SKM-1 (cell line): ENCODE data around the gene MBD4.
A peak's percentile ranks its signal among the peaks of the same experiment; 100 is the strongest.
"Not testable (repeated sequence)": the region's sequence is repeated elsewhere in the genome, so short reads cannot be mapped to it uniquely, and the experiment has no call there.

Source experiments
- DNase-seq: peaks from one replicate; lab custom pipeline; 2025; ENCODE audit not compliant: unreplicated experiment; lab: John Stamatoyannopoulos, UW

Gene MBD4

DNA sequence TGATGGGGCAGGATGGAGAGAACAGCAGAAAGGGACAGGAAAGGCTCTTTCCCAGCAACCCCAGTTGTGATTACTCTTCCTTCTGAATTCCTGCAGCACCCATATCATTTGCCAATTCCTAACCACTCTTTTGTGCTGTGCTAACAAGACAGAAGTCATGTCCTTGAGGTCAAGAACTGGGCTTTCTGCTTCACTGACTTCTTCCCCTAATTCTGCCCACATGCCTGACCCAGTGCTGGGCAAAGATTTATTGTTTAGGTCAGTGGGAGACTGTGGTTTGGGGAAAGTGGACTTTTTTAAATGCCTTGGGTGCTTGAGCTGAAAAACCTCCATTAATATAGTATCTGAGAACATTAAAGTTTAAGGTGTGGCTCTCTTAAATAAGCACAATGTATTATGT, 7.1 kb downstream of the MBD4 start:
- DNase-seq, result no peak

DNA sequence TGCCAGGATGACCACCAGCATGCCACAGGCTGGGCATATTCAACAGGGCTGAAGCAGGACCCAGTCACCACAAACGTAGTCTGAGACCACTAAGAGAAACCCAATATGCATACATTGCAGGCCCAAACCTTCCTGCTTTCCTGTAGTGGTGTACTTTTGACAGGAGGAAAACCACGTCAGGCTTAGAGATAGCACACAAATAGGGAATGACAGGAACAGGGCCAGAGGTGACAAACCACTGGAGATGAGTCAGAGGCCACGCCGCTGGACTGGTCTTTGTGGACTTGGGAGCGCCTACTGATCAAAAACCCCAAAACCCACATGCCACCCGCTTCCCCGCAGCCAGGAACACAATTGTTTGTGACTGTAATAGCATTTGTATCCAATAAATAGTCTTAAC, 7.7 kb downstream of the MBD4 start:
- no peak for DNase-seq

DNA sequence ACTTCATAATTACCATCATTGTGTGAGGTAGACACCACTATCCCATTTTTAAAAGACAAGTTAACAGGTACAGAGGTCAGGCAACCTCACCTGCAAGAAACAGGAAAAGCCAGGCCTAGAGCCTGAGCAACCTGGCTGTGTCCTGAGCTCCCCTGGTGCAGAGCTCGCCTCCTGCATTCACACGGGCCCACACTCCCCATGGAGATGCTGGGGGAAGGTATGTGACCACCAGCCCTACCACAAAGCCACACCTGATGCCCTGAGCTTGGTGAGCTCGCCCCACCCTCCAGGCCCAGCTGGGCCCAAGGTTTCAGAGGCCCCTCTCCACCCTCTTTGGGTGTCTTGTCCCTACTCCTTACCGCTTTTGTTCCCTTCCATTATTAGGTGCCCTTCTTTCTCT, 10.1 kb downstream of the MBD4 start:
- no peak for DNase-seq

DNA sequence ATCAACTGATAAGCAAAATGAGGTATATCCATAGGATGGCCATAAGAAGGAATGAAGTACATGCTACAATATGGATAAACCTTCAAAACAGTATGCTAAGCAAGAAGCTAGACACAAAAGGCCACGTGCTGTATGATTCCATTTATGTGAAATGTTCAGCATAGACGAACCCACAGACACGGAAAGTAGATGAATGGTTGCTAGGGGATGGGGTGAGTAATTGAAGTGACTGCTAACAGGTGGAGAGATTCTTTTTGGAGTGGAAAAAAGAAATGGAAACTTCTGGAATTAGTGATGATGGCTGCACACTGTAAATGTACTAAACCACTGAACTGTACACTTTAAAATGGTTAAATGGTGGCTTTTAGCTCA, 10.7 kb downstream of the MBD4 start:
- no peak for DNase-seq

DNA sequence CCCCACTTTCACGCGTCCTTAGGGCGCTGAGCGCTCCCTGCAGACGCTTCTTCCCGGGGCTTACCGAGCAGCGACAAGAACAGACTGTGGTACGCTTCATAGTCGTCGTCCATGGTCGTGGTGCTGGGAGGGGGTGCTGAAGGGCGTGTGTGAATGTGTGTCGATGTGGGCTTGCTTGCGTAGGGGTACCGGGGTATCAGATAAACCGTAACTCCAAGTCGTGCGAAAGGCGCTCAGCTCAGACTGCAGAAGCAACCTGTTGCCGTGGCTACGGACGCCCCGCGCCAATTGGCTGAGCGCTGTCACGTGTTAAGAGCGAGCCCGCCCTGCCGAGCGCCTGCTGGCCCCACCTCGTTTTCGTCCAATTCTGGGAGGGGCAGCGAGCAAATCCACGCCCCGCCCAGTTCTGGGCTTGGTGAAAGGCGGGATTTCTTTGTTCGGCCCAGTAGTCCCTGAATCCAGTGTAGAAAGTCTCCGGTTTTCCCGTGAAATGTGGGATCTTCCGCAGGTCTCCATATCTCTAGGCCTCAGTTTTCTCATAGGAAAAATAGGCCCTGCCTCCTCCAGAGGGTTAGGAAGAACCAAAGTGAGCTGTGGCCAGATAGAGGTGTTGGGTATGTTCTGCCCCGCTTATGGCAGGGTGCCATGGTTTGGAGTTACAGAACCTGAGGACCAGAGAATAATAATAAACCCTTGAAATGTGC, 11.2 kb downstream of the MBD4 start, which contains the start of gene EFCAB12:
Gene EFCAB12 (minus strand): TSS at position 261 of the 704 bp plus-strand sequence. CDS start 148 bp downstream, at position 113.
- DNase-seq, result no peak

DNA sequence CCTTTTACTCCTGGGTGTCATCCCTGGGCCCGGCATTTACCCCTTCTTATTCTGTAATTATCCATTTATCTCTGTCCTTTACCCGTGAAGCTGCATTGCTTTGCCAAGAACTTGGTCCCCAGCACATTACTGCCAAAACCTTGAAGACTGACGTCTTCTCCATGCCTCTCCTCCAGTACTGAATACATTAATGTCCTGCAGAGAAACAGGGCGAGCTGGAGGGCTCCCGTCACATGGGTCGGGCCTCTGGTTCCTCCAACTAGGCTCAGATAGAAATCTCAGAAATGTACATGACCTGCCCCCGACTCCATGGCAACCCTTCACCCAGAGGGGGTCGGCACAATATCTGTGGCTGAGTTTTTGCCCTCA, 11.8 kb downstream of the MBD4 start:
- DNase-seq, result no peak

DNA sequence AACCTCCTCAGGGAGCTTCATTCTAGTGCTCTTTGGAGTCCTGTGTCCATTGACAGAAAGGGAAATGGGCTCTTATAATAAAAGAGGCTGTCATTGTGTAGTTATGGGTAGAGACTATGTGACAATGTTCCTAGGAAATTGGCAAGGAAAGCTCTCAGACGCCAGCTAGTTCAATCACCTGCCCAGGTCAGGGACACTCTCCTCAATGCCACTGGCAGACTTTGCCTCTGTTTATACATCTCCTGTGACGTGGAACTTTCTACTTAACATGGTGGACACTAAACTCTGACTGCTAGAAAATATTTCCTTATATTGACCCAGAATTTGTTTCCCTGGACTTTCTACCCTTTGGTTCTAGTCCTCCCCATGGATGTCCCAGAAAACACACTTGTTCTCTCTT, 14.1 kb downstream of the MBD4 start:
- no peak for DNase-seq

DNA sequence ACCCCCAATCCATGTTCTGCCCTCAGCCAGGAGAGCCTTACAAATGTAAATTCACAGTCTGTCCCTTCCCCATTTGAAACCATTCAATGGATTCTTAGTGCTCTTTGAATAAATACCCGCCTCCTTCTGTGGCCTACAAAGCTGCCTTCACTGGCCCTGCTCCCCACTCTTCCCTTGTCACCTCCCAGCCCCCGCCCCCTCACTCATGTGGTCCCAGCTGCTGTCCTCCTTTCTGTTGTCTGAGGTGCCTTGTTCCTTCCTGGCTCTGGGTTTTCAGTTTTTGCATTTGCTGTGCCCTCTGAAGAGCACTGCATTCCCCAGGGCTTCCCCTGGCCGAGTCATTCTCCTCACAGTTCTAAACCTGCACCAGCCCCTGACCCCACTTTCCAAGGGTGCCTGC, 14.5 kb downstream of the MBD4 start:
- no peak for DNase-seq

DNA sequence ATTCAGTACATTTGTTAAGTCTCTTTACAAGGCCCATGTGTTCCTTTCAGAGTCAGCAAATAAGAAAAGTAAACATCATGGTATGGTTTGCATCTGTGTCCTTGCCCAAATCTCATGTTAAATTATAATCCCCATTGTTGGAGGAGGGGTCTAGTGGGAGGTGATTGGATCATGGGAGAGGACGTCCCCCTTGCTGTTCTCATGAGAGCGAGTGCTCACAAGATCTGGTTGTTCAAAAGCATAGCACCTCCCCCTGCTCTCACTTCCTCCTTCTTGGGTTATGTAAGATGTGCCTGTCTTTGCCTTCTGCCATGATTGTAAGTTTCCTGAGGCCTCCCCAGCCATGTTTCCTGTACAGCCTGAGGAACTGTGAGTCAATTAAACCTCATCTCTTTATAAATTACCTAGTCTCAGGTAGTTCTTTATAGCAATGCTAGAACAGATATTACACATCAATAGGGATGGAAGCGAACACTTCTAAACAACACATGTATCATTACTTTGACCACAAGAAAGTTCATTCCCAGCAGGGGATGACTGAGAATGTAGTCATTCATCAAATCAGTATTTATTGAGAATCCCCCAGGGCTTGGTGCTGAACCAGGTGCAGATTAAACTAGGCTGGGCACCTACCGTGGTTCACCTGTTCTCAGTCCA, 15.4 kb downstream of the MBD4 start:
- DNase-seq, result peak; percentile 73

DNA sequence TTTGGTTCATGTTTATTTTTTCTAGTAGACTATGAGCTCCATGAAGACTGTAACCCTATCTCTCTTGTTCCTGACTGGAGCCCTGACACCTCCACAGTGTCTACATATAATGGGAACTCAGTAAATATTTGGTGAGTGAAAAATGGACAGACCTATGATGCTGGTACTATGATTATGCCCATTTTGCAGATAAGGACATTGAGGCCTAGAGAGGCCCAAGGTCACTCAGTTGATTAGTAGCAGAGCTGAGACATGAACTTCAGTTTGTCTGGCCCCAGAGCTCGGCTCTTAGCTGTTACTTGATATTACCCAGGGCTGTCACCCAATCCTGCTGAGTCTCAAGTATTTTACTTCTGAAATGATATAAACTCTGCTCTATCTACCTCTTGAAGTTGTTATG, 16.9 kb downstream of the MBD4 start:
- DNase-seq, result no peak

DNA sequence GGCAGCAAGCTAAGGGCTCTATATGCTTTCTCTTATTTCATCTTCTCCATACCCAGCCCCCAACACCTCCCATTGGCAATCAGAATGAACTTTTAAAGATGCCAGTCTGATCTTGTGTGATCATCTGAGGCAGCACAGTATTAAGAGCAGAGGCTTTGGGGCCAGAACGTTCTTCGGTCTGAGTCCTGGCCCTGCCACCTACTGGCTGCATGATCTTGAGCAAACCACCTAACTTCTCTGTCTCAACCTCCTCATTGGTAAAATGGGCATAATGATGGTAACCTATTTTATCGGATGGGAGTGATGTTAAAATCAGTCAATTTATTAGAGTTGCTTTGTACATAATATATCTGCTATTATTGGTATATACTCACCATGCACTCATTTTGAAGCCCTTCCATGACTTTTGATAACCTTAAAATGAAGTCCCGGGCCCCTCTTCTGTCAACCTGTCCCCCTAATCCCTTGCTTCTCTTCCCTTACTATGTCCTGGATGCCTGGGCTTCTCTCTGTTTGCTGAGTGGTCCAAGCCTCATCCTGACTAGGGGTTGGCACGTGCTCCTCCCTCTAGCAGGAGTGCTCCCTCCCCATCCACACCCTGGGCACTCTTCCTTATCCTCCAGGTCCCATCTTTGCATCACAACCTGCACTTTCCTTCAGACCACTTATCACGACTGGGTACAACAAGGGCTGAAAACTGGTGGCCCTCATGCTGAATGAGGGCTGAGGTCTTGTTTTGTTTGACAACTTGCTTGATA, 17.6 kb downstream of the MBD4 start:
- DNase-seq, result no peak

DNA sequence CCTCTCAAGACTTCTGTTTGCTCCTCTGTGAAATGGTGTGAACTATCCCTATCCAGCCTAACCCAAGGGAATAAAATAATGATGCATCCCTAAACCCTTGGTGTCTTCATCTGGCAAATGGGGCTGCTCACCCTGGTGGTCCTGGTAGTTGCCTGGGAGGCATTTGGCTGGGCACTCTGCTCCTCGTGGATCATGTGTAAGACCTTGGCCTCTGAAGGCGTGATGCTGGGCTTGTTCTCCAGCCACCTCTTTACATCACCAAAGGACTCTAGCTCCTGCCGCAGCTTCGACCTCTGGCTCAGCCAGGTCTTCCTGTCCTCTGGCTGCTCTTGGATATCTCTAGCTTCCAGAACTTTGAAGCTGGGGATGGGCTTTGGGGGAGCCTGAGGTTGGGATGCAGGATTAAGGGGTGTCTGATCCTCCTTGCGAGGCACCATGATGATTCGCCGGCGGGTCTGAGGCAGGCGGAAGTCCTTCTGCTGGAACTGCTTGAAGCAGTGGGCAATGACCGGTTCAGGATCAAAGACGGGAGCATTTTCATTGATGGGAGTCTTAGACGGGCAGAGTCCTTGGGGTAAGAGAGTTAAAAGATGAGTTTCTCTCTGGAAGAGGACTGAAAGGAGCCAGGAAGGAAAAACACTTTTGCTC, 18.4 kb downstream of the MBD4 start:
- no peak for DNase-seq

DNA sequence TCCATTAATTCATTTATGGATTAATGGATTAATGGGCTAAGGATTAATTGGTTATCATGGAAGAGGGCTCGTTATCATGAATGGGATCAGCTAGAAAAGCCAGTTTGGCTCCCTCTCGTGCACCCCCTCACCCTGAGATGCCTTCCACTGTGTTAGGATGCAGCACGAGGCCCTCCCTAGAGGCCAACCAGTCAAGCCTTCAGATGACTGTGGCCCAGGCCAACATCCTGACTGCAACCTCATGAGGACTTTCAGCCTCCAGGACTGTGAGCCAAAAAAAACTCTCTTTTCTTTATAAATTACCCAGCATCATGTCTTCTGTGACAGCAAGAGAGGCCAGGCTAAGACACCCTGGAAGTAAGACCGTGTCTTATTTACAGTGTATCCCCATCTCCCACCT, 20.3 kb downstream of the MBD4 start:
- no peak for DNase-seq

DNA sequence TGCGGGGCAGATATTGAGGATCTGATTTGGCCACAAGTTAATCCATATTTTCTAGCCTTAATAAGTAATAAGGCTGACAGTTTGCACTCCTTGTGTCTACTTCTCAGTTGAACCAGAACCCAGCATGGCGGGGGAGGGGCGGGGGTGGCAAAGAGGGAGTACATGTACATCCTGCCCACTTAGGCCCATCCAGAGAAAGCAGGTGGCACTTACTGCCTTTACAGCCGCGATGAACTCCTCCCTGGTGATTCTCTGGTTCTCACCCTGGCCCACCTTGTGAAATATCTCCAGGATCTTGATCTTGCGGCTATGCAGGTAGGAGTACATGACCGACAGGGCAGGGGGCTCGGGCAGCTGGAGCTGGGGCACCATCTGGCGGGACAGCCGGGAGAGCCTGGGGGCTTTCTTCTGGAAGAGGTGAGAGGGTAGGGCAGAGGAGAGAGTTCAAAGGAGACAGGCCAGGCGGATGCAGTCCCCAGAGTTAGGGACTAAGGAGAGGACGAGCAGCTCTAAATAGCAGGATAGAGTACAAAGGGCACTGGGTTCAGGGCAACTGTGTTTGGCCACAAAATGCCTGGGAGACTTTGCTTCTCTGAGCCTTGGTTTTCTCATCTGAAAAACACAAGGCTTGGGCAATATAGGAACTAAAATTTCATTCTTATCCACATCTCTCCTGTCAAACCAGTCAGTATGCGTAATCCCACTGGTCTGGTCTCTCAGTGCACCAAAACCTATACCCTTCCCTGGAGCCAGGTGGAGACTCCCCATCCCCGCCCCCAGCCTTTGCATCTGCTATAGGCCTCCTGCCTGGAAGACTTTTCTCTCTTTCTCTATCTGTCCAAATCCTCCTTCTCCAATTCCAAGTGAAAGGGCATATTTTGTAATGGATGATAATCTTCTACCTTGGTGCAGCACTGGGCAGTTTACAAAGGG, 21.4 kb downstream of the MBD4 start:
- DNase-seq, result no peak

DNA sequence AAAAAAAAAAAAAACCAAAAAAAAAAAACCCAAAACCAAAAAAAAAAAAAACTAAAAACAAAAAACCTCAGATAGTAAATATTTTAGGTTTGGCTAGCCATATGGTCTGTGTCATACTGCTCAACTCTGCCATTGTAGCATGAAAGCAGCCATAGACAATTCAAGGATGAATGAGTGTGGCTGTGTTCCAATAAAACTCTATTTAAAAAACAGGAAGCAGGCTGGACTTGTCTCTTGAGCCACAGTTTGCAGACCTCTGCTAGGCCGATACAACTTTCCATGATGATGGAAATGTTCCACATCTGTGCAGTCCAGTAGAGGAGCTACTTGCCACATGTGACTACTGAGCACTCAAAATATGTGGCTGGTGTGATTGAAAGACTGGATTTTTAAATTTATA, 22.4 kb downstream of the MBD4 start:
- DNase-seq, result no peak

DNA sequence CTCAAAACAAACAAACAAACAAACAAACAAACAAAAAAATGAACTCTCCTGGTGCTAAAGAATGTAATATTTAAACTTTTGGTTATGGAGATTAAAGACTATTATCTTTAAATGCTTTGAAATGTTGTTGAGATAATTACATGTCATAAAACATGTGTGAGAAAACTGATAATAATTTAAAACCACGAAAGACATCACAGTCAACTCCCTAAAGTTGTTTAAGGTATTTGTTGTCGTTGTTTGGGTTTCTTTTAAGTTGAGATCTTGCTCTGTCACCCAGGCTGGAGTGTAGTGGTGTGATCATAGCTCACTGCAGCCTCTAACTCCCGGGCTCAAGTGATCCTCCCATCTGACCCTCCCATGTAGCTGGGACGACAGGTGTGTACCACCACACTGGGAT, 23.3 kb downstream of the MBD4 start:
- DNase-seq, result no peak

DNA sequence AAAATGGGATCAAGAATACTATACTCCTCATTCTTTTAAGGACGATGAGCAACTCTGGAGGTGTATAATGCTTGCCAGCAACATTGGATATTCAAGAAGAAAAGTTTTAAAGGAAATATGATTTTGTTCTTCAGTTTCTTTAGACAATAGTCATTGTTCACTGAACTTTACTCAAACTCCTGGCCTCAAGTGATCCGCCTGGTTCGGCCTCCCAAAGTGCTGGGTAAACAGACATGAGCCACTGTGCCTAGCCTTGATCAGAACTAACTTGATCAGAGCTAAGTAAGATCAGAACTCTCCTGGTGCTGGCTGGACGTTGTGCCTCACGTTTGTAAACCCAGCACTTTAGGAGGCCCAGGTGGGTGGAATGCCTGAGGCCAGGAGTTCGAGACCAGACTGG, 23.9 kb downstream of the MBD4 start:
- DNase-seq, result no peak

DNA sequence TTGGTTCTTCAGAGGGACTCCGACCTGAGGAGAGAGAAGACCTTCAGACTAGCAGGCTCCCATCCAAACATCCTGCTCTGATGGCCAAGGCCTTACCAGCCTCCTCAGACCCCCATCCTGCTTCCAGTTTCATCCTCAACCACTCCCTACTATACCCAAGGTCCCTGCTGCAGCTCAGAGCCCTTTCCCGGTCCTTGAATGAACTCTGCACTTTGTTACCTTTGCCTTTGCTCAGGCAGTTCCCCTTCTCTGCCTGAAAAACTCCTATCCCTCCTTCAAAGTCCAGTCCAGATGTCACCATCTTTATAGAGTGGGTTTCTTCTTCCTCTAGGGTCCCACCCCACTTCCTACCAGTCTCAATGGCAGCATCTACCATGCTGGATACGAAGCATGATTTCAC, 24.4 kb downstream of the MBD4 start:
- DNase-seq, result no peak

DNA sequence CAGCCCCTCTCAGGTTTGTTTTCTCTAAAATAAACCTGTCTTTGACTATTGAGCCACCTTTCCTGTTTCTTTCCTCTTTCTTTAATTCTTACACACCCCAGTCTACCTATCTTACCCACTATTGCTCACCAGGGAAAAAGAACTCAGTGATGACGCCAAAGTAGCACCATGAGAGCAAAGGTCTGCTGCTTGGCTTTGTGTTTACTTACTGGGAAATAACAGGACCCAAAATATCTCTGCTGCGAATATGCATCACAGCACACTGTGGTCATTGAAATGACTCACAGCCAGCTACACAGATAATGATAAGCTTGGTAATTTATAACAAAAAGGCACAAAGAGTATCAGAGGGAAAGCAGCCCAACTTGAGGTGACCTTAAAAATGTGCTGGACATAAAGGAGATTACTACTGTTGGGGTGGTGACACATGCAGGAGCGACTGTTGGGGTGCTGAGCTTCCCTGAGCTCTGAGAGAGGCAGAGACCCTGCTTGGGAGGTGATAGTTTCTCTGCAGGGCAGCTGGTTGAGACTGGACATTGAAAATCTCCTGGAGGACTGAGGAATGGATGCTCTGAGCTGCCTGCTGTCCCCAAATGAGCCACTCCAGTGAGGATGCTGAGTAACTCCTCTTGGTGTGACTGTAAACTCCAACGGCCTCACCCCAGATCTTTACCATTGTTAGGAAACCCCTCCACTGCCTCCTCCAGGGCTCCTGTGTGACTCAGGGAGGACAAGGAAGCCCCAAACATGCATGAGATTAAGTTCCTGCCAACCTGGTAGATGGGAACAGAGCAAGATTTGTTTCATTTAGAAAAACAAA, 25.9 kb downstream of the MBD4 start:
- DNase-seq, result no peak

DNA sequence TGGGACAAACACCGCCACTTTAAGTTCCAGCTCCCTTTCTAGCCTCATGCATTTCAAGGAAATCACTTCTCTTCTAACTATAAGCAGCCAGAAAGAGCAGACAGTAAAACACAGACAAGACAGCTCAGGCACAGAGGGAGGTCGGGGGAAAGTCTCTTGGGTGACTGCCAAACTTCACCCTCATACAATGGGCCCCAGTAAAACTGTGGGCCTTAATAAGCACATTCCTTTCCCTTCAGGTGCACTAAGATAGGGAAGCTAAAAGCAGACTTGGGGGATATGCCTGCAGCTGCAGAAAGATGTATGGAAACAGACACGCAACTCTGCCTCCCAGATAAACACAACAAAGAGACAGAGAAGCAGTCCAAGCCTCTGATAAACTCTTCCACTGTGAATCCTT, 26.5 kb downstream of the MBD4 start:
- not testable (repeated sequence) for DNase-seq
